IPS-NIHi7 (cell line): ENCODE results near the gene CDH24.
"Not testable (repeated sequence)": the region's sequence is repeated elsewhere in the genome, so short reads cannot be mapped to it uniquely, and the experiment has no call there.

Experiments used
- DNase-seq: peaks from one replicate; pipeline ENCODE4 v3.0.0; 2012; ENCODE audit warnings: mixed read lengths; ENCODE audit errors: extremely low spot score

The CDH24 gene

DNA sequence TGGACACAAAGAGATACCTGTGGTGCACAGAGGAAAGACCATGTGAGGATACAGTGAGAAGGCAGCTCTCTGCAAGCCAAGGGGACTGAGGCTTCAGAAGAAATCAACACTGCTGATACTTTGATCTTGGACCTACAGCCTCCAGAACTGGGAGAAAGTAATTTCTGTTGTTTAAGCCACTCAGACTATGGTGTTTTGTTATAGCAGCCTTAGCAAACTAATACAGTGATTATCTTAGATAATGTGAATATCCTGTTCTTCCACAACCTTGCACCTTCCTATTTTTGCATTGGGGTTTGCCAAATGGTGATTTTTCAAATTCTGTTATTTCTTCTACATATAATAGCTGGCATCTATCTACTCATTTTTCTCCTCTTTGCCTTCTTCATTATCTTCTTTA, 39.2 kb downstream of the CDH24 start:
- no peak for DNase-seq

DNA sequence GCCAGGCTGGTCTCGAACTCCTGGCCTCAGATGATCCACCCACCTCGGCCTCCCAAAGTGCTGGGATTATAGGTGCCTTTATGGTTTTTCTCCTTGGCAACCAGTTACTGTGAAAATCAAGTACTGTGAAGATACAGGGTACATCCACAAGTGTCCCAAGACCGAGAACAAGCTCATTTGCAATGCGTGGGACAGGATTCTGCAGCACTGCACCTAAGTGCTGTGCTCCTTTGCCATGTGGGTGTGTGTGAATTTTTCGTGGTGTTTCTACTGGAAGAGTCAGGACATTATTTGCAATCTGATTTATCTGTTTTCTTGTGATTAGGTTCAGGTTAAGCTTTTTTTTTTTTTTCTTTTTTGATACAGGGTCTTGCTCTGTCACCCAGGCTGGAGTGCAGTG, 40.2 kb downstream of the CDH24 start:
- DNase-seq = no peak

DNA sequence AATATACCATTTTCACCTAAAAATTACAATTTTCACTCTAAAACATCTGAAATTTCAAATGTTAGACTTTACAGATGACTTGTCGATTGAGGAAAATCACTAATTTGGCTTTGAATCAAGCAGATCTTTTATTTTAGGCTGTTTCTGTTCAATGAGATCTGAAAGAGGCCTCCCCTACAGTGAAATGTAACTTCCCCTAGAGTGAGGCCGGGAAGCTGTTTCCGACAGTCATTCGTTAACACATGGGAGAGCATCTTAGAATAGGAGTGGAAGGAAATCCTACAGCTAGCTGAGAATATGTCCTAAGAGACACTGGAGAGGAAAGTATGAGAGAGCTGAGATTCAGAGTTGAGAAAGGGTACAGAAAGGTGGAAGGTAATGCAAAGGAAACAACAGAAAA, 41.7 kb downstream of the CDH24 start:
- DNase-seq = no peak

DNA sequence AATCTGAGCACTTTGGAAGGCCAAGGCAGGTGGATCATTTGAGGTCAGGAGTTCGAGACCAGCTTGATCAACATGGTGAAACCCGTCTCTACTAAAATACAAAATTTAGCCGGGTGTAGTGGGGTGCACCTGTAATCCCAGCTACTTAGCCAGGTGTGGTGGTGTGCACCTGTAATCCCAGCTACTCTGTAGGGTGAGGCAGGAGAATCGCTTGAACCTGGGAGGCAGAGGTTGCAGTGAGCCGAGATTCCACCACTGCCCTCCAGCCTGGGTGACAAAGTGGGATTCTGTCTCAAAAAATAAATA, 43.6 kb downstream of the CDH24 start:
- DNase-seq = not testable (repeated sequence)

DNA sequence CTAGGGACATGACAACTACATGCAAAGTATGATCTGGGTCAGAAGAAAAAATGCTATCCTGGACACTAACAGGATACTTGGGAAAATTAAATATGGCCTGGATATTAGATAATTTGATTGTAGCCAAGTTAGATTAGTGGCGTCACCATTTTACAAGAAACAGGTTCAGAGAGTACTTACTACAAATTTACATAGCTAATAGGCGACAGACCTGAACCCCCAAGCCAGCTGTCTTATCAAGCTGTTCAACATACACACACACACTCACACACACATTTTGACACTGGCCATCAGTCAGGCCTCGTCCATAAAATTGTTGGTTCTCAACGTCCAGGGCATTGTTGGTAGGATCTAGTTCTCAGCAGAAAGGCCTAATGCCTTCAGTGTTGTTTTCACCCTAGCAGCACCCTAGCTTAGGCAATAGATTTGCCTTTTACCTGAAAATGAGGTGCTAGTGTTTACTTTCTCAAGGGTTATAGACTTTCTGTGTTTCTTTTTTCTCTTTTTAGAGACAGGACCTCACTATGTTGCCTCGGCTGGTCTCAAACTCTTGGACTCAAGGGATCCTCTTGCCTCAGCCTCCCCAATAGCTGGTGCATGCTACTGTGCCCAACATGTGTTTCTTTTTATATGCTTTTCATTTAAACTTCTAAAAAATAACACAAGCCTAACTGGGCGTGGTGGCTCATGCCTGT, 44.1 kb downstream of the CDH24 start:
- DNase-seq = no peak

DNA sequence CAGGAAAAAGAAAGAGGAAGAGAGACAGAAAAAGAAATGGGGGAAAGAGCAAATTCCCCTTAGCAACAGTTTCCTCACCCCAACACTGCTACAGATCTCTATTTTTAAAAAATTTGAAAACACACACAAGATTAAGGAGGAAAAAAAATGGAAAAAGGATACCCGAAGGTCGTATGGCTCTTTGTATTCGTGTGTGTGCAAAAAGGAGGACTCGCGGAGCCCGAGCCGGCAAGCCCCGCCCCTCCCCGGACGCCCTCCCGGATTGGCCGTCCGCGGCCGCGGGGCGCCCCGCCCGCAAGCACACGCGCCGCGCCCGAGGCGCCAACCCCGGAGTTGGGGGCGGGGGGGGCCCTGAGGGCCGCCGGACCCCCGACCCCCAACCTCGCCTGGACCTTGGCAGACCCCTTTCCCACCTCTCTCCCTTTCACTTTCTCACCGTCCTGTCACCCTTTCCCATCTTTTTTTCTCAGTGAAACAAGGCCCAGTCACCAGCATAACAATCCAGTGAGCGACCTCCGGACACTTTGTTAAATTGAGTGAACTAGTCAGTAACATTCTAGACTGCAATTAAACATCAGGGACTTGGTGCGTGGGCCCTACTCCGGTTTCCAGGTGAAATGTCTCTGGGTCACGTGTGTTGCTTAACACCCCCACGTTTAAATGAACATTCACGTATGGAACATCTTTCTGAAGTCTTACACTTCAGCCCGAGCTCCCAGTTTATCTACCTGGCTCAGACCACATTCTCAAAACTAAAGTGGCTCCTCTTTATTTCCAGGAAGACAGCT, 47.2 kb downstream of the CDH24 start, which contains the start of gene C14orf93:
Gene C14orf93, minus strand, starts transcription at position 205 of the 788 bp plus-strand sequence. CDS start 11,120 bp downstream, outside the sequence.
- peak; percentile 87 for DNase-seq

DNA sequence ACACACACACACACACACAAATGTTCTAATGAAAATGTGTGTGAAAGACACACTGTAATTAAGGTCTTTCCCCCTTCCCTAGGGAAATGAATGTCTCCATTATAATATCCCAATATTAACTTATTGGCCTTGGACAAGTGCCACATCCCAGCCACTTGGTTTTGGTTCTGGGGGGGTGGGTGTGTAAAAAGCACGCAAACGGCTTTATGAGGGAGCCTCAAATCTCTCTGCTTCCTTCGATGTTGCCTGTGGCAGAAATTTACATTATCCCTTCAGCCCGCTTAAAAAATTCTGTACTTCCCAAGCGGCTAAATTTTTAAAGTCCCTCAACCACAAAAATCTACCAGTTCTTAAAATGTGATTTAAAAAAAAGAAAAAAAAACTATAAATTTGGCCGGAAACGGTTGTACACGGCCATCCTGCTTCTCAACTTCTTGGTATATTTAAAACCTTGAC, 47.8 kb downstream of the CDH24 start:
- DNase-seq = no peak

DNA sequence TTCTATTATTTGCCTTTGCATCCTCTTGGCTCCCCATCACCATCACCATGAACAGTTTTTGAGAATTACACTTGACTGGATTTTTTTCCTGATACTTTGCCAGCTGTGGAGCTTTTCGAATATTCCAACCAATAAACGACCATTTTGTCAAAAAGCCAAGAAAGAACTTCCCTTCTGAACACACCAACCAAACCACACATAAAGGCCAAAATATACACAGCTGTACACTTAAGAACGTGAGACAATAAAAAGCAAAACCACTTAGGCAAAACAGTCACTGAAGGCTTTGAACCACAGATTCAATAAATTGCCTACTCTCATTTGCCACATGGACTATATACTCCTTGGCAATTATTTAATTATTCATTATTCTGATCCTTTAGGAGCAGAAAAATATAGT, 48.5 kb downstream of the CDH24 start:
- DNase-seq = no peak

DNA sequence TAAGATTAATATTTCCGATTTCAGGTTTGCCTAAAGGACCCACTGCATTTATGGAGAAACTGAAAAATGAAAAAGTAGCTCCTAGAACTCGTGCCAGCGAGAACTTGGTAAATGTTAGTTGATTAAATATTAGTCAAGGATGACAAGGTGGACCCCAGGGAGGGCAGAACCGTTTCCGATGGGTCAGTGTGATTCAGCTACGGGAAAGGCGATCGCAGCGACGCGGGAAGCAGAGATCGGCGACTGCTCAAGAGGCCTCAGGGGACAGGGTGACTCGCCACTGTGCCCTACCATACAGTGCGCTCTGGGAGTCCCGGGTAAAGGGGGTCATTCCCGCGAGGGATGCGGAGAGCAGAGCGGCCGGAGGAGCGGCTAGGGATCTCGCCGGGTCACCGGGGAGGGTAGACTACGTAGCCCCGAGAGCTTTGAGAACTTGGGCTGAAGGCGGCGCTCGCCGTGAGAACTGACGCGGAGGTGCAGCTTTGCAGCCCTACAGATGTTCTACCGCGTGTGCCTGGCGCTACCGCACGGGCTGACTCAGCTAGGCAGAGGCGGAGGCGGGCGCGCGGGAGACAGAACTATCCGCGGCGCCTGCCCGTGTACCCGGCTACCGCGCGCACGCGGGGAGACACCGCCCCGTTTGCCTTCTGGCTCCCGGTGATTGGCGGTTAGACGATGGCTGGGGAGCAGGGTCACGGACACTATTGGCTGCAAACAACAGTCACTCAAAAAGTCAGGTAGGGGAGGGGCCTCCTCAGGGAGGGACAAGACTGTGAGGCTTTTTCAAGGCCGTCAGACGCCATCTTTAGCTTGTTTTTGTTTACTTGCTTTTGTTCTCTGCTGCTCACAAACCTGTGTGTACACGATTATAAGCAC, 50.5 kb downstream of the CDH24 start:
- DNase-seq = peak; percentile 96

DNA sequence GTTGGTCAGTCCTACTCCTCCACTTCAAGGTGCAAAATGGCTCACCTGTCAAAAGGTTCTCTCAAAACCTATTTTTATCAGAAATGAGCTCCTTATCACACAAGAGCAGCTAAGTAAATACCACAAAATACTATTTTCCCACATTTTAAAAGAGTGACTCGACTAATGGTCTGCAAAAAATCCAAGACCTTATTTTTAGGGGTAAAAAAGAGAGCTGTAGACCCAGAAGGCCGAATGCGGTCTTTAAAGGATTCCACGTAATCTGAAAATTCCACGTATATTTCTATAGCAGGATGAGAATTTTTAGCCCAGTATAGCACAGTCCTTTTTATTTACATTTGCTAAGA, 51.2 kb downstream of the CDH24 start:
- DNase-seq = no peak

DNA sequence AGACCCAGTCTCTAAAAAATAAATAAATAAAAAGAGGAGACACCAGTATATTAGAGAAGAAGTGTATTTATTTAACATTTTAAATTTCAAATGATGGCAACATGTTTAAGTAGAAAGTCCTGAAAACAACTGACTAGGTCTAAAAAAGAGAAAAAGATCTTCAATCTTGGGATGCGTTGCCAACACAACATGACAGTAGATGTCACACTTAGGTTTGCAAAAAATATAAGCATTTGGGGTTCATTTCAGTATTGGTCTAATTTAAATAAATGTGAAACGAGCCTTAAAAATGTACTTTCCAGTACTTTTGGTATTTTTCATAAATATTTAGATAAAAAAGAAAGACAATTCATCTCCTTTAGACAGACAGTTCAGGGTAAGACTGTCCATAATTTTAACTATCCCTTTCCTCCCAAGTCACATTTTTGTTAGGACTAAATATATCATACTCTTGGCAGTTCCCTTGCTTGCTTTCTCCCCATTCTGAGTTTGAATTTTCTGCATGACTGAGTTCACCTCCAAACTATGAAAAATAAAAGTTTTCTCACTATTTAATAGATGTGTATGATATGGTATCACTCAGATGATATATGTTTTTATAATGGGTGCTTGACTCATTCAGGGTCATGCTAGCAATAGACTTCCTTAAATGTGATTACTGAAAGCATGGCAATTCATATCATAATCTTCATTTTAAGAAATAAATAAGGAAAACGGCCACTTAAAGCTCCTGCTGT, 51.7 kb downstream of the CDH24 start:
- no peak for DNase-seq

DNA sequence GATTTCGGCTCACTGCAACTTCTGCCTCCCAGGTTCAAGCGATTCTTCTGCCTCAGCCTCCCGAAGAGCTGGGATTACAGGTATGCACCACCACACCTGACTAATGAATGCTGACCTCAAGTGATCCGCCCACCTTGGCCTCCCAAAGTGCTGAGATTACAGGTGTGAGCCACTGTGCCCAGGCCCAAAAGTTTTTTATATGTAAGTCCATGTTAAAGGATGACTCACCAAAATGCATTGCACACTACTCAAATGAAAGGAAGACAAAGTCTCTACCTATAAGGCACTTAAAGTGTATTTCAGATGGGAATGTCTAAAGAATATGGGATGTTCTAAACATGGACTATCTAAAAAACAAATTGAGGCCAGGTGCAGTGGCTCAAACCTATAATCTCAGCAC, 53.0 kb downstream of the CDH24 start:
- DNase-seq = not testable (repeated sequence)

DNA sequence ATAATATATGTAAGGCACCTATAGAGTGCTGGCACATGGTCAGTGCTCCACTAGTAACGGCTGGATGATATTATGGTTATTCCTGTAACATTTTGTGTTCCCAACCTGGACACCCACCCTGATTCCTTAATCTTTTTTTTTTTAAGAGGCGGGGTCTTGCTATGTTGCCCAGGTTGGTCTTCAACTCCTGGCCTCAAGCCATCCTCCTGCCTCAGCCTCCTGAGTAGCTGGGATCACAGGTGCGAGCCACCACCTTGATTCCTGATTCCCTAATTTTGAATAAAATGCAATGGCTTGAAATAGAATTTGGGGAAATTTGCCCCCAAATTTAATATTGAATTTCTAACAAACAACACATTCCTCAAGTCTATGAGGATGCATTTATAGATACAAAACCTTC, 54.7 kb downstream of the CDH24 start:
- DNase-seq = no peak

DNA sequence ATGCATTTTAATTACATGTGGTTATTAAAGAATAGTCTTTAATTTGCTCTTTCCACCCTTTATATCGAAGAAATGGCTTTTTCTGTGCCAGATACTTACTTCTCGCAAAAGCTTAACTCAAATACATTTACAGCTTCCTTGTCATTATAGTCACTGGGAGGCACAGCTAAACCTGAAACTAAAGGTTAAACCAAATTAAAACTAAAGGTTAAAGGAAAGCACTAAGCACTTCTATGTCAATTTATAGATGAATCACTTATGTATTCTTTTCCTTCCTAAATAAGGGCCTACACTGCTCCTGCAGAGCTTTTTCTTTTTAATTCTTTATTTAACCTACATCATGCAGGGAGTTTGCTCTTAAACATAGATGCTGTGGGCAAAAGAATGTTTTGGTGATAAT, 56.5 kb downstream of the CDH24 start:
- DNase-seq = no peak

DNA sequence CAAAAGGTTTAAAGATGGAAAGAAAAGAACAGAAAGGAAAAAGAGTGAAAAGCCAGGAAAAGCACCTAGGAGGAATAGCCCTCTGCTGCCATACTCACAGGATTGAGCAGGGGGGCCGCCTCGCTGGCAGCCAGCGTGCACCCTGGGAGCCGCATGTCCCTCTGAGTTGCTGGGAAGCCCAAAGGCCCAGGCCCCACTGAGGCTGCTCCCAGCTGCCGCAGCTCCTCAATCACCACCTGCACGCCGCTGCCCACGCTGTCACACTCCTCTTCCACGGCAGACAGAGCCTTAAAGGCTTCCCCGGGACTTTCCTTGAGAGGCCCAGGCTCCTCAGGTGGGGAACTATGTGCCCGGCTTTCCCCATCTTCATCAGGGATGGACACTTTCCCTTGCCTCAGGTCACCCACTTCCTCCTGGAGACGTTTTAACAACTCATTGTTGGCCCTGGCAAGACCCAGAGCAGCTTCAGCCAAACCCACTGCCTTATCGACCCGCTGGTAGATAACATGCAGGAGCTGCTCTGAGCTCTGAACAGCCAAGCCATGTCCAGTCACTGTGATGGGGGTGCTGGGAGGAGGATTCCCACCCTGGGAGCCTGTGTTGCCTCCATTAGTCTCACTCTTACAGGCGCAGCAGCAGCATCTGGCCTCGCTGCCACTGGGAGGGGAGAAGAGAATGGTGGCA, 58.8 kb downstream of the CDH24 start:
- DNase-seq = no peak

DNA sequence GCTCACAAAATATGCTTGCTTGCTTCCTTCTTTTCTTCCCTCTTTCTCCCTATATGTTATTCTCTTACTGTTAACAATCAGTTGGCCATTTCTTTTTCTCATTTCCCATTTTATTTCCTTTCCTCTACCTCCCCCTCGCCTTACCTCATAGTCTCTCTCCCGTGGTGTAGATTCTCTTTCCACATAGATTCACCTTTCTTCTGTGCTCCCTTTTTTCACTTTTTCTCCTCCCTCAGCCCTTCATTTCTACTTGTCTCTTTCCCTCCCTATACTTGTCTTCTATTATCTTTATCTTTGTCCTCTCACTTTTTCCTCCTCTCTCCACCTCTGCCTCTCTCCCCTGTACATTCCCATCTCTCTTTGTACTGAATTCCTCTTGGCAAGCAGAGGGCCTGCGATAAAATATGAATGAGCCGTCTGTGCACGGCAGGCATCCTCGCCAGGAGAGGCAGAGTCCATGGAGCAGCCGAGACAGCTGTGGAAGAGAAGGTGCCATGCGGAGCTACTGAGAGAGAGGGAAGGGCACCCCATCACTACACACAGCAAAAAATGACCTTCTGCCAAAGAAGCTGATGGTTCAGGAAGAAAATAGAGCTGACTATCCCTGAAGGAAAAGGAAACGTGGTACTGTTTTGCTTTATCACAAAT, 59.5 kb downstream of the CDH24 start:
- no peak for DNase-seq
